Endothelial cell of hepatic sinusoid (primary cell): Measurements from ENCODE around the gene OR2W3.
"Not testable (repeated sequence)": the region's sequence is repeated elsewhere in the genome, so short reads cannot be mapped to it uniquely, and the experiment has no call there.

Experiments used
- in situ Hi-C: cut with HindIII; loops from 2 replicates; pipeline ENCODE4 v1.10.0; 2017; ENCODE audit warnings: low sequenced_read_pairs

The OR2W3 gene

GRCh38 chr1:247914941-247915662 is 19.7 kb downstream of the OR2W3 start:
- in situ Hi-C loops, result no loop called here

- in situ Hi-C loops, result no loop called here
Measured at GRCh38 chr1:247919952-247920351, 24.6 kb downstream of the OR2W3 start, which contains the start of gene OR2T8. OR2T8 (plus strand) TSS chr1:247920252; CDS start chr1:247921018, 766 bp downstream.

- in situ Hi-C loops, result no loop called here
Measured at GRCh38 chr1:247923941-247924340, 28.6 kb downstream of the OR2W3 start.

- in situ Hi-C loops, result no loop called here
Measured at GRCh38 chr1:247924868-247925267, 29.5 kb downstream of the OR2W3 start, which contains the start of gene OR2AJ1. OR2AJ1 (plus strand) TSS chr1:247924889; CDS start chr1:247933769, 8,880 bp downstream.

GRCh38 chr1:247933989-247934388 is 38.6 kb downstream of the OR2W3 start:
- in situ Hi-C loops, result no loop called here

GRCh38 chr1:247935781-247936180 is 40.4 kb downstream of the OR2W3 start:
- in situ Hi-C loops, result no loop called here

GRCh38 chr1:247936415-247936814 is 41.0 kb downstream of the OR2W3 start:
- in situ Hi-C loops, result no loop called here

- in situ Hi-C loops, result not testable (repeated sequence)
Measured at GRCh38 chr1:247936965-247937734, 41.8 kb downstream of the OR2W3 start.

GRCh38 chr1:247942624-247943023 is 47.2 kb downstream of the OR2W3 start:
- in situ Hi-C loops, result no loop called here
